IPS DF 6.9 (cell line): ENCODE results near the gene LPP.

Experiments used
- DNase-seq: peaks from one replicate; pipeline ENCODE4 v3.0.0-alpha.2; 2013; ENCODE audit warnings: low read depth, low spot score
- H3K27ac ChIP-seq: one replicate; pipeline ENCODE4 v1.5.1; 2013; ENCODE audit warnings: low read length, control low read depth
- H3K27me3 ChIP-seq: 2 replicates; pipeline ENCODE4 v1.6.1; 2013; ENCODE audit warnings: mild to moderate bottlenecking, low read length; ENCODE audit not compliant: control insufficient read depth, insufficient read depth
- H3K36me3 ChIP-seq: 2 replicates; pipeline ENCODE4 v1.6.1; 2013; ENCODE audit warnings: low read length; ENCODE audit not compliant: control insufficient read depth, insufficient read depth
- H3K4me1 ChIP-seq: 2 replicates; pipeline ENCODE4 v1.6.1; 2013; ENCODE audit warnings: low read length; ENCODE audit not compliant: control insufficient read depth, insufficient read depth
- H3K4me3 ChIP-seq: 2 replicates; pipeline ENCODE4 v1.5.1; 2013; ENCODE audit warnings: mild to moderate bottlenecking, low read length
- H3K9me3 ChIP-seq: 2 replicates; pipeline ENCODE4 v1.6.1; 2013; ENCODE audit warnings: low read length, inconsistent platforms; ENCODE audit not compliant: control insufficient read depth, insufficient read depth
- WGBS: extraction: QIAGEN DNeasy Blood & Tissue Kit; methylation state at CpG from one replicate; pipeline ENCODE4 v1.1.7; 2013; ENCODE audit warnings: mixed read lengths, missing lambda C conversion rate; ENCODE audit not compliant: insufficient read length, insufficient coverage; 5-methylcytosine and 5-hydroxymethylcytosine counted together

Gene LPP

DNA sequence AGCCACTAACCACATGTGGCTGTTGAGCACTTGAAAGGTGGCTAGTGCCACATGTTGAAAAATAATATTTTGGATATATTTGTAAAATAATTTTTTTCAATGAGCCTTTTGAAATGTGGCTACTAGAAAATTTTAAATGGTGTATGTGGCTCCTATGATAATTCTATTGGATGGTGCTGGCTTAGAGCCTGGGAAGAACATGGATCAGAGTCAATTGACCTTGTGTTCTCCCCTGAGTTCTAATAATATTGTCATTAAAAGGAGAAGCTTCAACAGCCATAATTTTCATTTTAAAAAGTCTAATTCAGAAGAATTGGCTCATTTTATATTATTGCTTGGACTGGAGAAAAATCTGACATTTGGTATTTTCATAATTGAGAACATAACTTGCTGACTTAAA, 167.3 kb downstream of the LPP start:
- Histone ChIP-seq H3K4me1 (no peaks in the 10 kb centered on the region), H3K27me3 (no peaks in the 10 kb centered on the region), H3K27ac (no peak overlapping the region), H3K36me3 (no peaks in the 10 kb centered on the region), H3K9me3 (no peaks in the 10 kb centered on the region), H3K4me3 (no peak overlapping the region)
- no peak for DNase-seq

DNA sequence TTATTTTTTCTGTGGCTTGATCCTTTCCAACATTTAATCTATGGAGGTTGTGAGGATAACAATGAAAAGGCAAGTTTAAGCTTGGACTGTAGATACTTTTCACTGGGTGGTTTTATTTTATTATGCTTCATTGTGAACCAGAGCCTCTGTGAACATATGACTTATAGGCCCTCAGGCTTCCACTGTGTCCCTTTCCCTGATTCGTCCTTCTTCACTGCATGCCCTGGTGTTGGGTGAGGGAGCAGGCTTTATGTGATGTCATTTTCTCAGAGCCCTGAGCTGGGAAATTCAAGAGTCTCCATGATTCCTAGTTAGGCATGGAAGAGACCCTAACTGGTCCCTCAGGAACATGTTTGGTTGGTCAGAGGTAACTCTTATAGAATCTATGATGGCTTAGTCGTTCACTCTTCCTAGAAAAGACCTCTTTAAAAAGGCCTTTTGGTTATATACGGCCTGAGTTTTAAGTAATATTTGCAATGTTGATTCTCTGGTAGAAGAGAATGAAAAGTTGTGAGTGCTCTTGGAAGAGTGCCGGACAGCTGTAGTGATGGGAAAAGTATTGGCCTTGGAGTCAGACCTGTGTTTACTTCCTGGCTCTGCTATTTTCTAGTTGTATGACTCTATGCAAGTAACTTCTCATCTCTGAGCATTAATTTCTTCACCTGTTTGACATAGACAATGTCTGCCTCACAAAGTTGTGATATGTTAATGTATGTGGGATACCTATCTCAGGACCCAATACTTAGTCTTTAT, 168.4 kb downstream of the LPP start:
- Histone ChIP-seq H3K27ac (no peak overlapping the region), H3K9me3 (no peaks in the 10 kb centered on the region), H3K4me3 (no peak overlapping the region), H3K36me3 (no peaks in the 10 kb centered on the region), H3K27me3 (no peaks in the 10 kb centered on the region), H3K4me1 (no peaks in the 10 kb centered on the region)
- WGBS: no CpG with 5 or more reads among the region's 4 CpGs
- no peak for DNase-seq

DNA sequence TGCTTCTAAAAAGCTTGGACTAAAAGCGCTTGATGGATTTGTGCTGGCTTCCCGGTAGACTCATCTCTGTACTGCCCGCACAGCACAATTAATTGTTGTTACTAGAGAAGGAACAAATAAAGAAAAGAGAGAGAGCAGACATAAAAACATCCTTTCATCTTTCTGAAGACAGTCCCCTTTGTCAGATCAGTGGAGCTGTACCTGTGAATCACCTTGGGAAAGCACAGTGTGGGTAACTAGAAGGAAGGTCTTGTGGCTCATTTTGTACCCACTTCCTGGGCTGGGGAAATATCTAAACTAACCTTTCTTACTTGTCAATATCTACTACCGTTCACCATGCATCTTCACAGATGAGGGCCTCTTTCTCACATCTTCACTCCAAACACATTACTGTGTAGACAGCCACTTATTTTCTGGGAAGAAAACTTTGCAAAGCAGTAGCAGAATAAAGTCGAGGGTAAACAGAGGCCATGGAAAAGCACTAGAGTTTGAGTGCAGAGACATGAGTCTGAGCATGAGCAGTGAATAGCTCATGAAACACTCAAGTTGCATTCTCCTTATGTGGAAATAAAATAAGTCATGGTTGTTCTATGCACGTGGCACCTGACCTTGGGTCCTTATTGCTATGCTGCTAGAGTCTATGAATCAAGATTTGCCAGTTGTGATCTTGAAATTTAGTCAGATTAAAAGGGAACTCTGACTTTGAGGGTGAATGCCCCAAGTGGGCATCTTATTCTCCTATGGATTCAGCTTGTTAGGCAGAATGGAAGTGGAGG, 169.3 kb downstream of the LPP start:
- Histone ChIP-seq H3K4me3 (no peak overlapping the region), H3K9me3 (no peaks in the 10 kb centered on the region), H3K4me1 (no peaks in the 10 kb centered on the region), H3K36me3 (no peaks in the 10 kb centered on the region), H3K27ac (no peak overlapping the region), H3K27me3 (no peaks in the 10 kb centered on the region)
- no CpG with 5 or more reads among the region's 6 CpGs for WGBS
- no peak for DNase-seq

DNA sequence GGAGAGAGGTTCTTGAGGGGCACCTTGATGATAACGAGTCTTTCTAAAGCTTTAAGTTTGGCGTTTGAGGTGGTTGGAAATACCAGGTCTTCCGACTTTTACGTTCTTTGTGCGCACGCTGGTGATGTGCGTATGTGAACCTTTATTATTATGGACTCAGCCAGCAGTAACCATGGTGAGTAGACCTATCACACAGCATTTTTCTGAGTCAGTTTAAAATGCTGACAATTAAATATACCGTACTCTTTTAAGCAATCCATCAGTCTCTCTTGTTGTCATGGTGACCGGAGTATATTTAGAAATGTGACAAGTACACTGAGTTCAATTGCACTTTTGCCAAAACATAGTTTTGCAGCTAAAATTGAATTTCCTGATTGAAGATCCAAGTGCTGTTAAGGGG, 172.2 kb downstream of the LPP start:
- no peaks in the 10 kb centered on the region for H3K4me1 ChIP-seq
- H3K4me3 ChIP-seq: no peak overlapping the region
- H3K27ac ChIP-seq: no peak overlapping the region
- H3K9me3 ChIP-seq: no peaks in the 10 kb centered on the region
- no CpG with 5 or more reads among the region's 9 CpGs for WGBS
- no peak for DNase-seq
- H3K36me3 ChIP-seq: no peaks in the 10 kb centered on the region
- no peaks in the 10 kb centered on the region for H3K27me3 ChIP-seq

DNA sequence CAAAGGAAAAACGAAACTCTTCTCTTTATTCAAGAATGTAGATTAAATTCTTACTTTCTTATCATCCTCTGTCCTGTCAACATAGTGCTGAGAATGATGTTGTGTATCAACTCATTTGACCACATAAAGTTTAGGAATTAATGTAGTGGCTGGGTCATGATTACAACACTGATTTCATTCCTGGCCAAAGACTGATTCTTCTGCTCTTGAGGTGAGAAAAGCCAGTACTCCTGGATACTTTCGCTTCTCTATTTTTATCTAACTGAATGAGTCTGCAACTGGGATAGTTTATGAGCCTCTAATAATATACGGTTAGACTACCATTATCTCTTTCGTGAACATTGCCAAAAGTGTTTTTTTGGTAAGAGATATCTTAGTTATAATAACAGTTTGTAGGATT, 173.0 kb downstream of the LPP start:
- H3K4me3 ChIP-seq: no peak overlapping the region
- no peaks in the 10 kb centered on the region for H3K27me3 ChIP-seq
- H3K9me3 ChIP-seq: no peaks in the 10 kb centered on the region
- no peak for DNase-seq
- WGBS: no CpG with 5 or more reads among the region's 4 CpGs
- no peaks in the 10 kb centered on the region for H3K36me3 ChIP-seq
- H3K4me1 ChIP-seq: no peaks in the 10 kb centered on the region
- no peak overlapping the region for H3K27ac ChIP-seq

DNA sequence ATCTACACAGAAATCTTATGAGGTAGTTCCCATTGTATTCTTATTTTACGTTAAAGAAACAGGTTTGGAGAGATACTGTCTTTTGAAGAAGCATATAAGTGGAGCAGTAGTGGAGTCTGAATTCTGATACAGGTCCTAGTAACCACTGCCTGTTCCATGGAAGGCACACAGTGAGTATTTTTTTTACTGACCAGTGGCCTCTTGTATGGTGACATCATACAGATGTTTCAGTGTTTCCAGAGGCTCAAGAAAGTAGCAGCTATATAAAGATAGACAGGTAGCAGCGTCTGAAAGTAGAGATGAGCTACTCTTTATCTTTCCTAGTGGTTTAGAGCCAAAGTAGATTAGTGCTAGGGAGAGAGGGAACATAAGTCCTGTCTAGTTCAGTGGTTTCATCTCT, 173.5 kb downstream of the LPP start:
- no peak overlapping the region for H3K27ac ChIP-seq
- no peaks in the 10 kb centered on the region for H3K27me3 ChIP-seq
- no peak overlapping the region for H3K4me3 ChIP-seq
- DNase-seq: no peak
- no peaks in the 10 kb centered on the region for H3K4me1 ChIP-seq
- WGBS: no CpG with 5 or more reads among the region's 2 CpGs
- H3K9me3 ChIP-seq: no peaks in the 10 kb centered on the region
- H3K36me3 ChIP-seq: no peaks in the 10 kb centered on the region

DNA sequence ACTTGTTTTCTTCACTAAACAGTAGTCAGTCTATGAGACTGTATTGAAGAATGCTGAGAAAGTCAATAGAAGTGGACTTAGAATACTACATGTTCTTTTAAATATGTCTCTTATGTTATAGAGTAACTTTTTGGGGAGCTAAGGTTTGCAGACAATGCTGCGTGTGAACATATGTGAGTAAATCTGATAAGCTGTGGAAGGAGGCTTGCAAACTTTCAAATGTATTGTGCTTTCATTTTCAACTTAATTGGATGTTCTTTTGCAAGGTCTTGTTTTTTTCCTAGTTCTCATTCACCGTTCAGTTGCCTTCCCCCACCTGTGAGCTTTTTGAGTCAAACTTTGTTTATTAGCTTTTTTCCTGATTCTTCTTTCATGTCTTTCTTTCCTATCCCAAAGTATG, 176.2 kb downstream of the LPP start:
- Histone ChIP-seq H3K27me3 (no peaks in the 10 kb centered on the region), H3K4me1 (no peaks in the 10 kb centered on the region), H3K36me3 (no peaks in the 10 kb centered on the region), H3K27ac (no peak overlapping the region), H3K4me3 (no peak overlapping the region), H3K9me3 (no peaks in the 10 kb centered on the region)
- no CpG with 5 or more reads among the region's 2 CpGs for WGBS
- no peak for DNase-seq

DNA sequence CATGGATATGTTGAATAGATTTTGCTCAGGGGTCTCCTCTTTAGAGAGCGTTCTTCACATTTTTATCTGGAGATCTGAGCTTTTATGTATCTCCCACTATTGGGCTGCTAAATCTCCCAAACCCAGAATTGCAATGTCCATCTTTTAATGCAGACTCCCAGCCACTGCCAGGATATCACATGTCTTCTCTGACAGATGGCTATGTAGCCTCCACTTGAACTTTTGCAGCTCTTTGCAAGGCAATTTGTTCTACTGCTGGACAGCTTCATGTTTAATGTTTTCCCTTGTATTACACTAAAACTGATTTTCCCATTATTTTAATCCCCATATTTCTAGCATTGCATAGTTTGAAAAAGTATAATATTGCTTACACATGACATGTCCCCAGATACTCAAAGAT, 177.2 kb downstream of the LPP start:
- Histone ChIP-seq H3K27ac (no peak overlapping the region), H3K9me3 (no peaks in the 10 kb centered on the region), H3K27me3 (no peaks in the 10 kb centered on the region), H3K4me3 (no peak overlapping the region), H3K36me3 (no peaks in the 10 kb centered on the region), H3K4me1 (no peaks in the 10 kb centered on the region)
- no peak for DNase-seq
- no CpG with 5 or more reads among the region's 1 CpG for WGBS

DNA sequence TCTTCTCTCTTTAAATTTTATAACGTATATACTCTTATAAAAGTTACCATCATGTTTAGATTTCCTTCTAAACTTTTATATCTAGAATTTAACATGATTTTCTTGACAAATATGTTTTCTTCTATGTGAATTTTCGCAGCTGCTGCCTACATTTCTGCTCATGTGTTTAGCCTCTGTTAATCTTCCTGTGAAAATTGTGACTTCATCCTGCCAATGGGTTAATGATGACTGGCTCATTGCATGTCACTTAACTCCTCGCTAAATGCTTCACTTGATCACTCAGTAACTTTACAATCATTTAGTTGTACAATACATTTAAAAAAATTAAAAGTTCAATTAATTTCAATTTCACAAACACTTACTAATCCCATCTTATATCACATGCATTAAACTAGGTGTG, 178.1 kb downstream of the LPP start:
- Histone ChIP-seq H3K9me3 (no peaks in the 10 kb centered on the region), H3K27me3 (no peaks in the 10 kb centered on the region), H3K36me3 (no peaks in the 10 kb centered on the region), H3K27ac (no peak overlapping the region), H3K4me1 (no peaks in the 10 kb centered on the region), H3K4me3 (no peak overlapping the region)
- WGBS: 100% methylated on average over 1 of the region's 3 CpGs
- DNase-seq: no peak

DNA sequence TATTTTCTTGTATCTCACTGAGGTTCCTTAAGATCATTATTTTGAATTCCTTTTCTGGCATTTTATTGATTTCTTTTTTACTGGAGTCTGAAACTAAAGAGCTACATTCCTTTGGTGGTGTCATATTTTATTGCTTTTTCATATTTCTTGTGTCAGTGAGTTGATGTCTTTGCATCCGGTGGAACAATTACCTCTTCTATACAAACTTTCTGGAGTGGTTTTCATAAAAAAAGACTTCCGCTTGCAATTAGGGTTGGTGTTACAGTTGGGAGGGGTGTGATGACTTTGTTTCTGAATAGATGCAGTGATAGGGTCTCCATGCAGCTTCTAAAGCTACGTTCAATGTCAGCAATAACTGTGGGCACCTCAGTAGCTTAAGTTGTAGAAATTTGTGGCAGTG, 181.7 kb downstream of the LPP start:
- Histone ChIP-seq H3K27me3 (no peaks in the 10 kb centered on the region), H3K9me3 (no peaks in the 10 kb centered on the region), H3K4me3 (no peak overlapping the region), H3K36me3 (no peaks in the 10 kb centered on the region), H3K27ac (no peak overlapping the region), H3K4me1 (peaks cover 3% of the 10 kb centered on the region; the same call in 1 of the 2 replicates)
- WGBS: no CpG with 5 or more reads among the region's 3 CpGs
- DNase-seq: no peak

DNA sequence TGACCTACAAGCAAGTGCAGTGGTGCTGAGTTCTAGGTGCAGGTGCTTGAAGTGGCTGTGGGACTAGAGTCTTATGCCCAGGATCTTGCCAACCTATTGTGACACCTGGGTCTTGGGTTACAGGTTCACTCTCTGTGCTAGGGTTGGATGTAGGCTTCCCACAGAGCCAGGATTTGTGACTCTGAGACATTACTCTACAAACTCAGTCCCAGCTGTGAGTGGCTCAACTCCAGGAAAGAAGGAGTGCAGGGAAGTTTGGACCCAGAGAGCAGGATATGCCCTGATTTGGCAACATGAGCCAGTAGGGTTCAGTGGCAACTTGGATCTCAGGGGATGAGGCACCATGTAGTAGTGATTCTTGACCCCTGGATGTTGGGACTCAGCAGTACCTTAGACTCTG, 182.2 kb downstream of the LPP start:
- no peak overlapping the region for H3K27ac ChIP-seq
- no peaks in the 10 kb centered on the region for H3K9me3 ChIP-seq
- H3K36me3 ChIP-seq: no peaks in the 10 kb centered on the region
- DNase-seq: no peak
- no peak overlapping the region for H3K4me3 ChIP-seq
- H3K27me3 ChIP-seq: no peaks in the 10 kb centered on the region
- peaks cover 3% of the 10 kb centered on the region; the same call in 1 of the 2 replicates for H3K4me1 ChIP-seq
